Bronchus fibroblast of lung (primary cell): ENCODE data around the gene PSMB4. TPM values are rescaled to one million over a fixed set of nuclear protein-coding genes. Genes with fewer than 3 reads are reported as not detected.

Experiments
- total RNA-seq: library from RNA; depleted of rRNA; stranded (reverse); fragments of >200 nt; gene quantifications from 2 replicates; pipeline ENCODE4 v1.2.3, GENCODE V29; 2015

The PSMB4 gene
- total RNA-seq: 333 and 373 TPM in 2 replicates

GRCh38 chr1:151399324-151400171 is at the start of gene PSMB4:
Gene PSMB4, plus strand, starts transcription at chr1:151399573. Its CDS starts 15 bp downstream, at chr1:151399588.

GRCh38 chr1:151372058-151372934 is 27.1 kb upstream of the PSMB4 start, which contains the start of gene SELENBP1:
Gene SELENBP1, minus strand, starts transcription at chr1:151372705. Its CDS starts 64 bp downstream, at chr1:151372641.

Other genes with a start within 250 kb of the PSMB4 start
- gene TNFAIP8L2, start 242.9 kb upstream of the PSMB4 start, total RNA-seq: not detected in 2 replicates
- gene LYSMD1, start 233.7 kb upstream of the PSMB4 start, total RNA-seq: 7.0 and 8.2 TPM in 2 replicates
- gene SCNM1, start 233.4 kb upstream of the PSMB4 start, total RNA-seq: 38.7 and 44.0 TPM in 2 replicates
- 0.45 and 0.50 TPM in 2 replicates for gene TMOD4, start 223.6 kb upstream of the PSMB4 start, total RNA-seq
- 56.6 and 58.2 TPM in 2 replicates for gene VPS72, start 209.4 kb upstream of the PSMB4 start, total RNA-seq
- 43.7 and 46.7 TPM in 2 replicates for gene PIP5K1A, start 201.0 kb upstream of the PSMB4 start, total RNA-seq
- gene PSMD4, start 144.8 kb upstream of the PSMB4 start, total RNA-seq: 180 and 182 TPM in 2 replicates
- 12.5 and 12.8 TPM in 2 replicates for gene ZNF687, start 117.3 kb upstream of the PSMB4 start, total RNA-seq
- gene PI4KB, start 72.2 kb upstream of the PSMB4 start, total RNA-seq: 56.3 and 76.1 TPM in 2 replicates
- 25.6 and 28.1 TPM in 2 replicates for gene RFX5, start 52.3 kb upstream of the PSMB4 start, total RNA-seq
- 25.9 and 31.4 TPM in 2 replicates for gene SELENBP1, start 26.9 kb upstream of the PSMB4 start, total RNA-seq
- 11.6 and 12.8 TPM in 2 replicates for gene POGZ, start 59.9 kb downstream of the PSMB4 start, total RNA-seq
- gene CGN, start 111.8 kb downstream of the PSMB4 start, total RNA-seq: under 0.01 and 0.15 TPM in 2 replicates
- gene TUFT1, start 140.7 kb downstream of the PSMB4 start, total RNA-seq: 7.6 and 10.6 TPM in 2 replicates
- gene SNX27, start 212.5 kb downstream of the PSMB4 start, total RNA-seq: 10.1 and 10.3 TPM in 2 replicates